SH-SY5Y (cell line): ENCODE measurements around the gene USP19.

Experiments
- GATA2 ChIP-seq: IDR thresholded peaks from 2 replicates; pipeline ENCODE4 v1.6.1; 2011; ENCODE audit warnings: mild to moderate bottlenecking, low read depth, low read length
- GATA3 ChIP-seq: IDR thresholded peaks from 2 replicates; pipeline ENCODE4 v1.6.1; 2011; ENCODE audit warnings: low read depth, mild to moderate bottlenecking, low read length, moderate library complexity

- TF ChIP-seq GATA2 = no peak
- no peak for TF ChIP-seq GATA3
Measured at GRCh38 chr3:49124203-49124602, 3.6 kb upstream of the USP19 start.
